ENCODE data around the gene NDUFAF3.

Gene NDUFAF3

DNA sequence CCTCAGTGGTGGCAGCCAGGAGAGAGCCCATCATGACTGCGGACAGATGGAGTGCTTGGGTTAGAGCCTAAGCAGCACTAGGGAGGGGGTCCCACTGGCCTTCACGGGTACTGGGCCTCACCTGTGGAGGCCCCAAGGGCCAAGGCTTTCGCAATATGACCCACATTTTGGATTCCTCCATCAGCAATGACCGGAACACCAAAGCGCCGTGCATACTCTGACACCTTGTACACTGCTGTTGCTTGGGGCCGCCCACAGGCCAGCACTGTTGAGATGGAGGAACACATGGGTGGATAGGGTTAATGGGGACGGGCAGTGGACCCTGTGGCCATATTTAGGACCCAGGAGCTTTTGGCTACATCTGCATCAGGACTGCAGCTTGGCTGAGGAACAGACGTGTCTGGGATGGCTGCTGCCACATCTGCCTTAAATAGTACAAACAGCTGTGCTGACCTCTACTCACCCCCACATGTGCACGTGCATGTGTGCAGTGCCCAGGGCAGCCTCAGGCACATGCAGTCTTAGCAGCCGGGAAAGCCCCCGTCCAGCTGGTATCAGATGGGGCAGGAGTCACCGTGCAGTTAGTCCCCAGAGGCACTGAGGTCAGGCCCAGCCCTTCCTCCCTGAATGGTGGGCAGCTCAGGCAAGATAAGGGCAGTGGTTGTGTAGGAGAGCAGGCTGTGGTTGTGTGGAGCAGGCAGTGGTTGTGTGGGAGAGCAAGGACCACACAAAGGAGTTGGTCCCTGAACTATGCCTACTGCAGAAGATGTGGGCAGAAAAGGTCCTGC is 3.3 kb downstream of the NDUFAF3 start:
- no peak for DNase-seq (ENCODE audit: extremely low spot score)
- TF ChIP-seq, protein P1, sequence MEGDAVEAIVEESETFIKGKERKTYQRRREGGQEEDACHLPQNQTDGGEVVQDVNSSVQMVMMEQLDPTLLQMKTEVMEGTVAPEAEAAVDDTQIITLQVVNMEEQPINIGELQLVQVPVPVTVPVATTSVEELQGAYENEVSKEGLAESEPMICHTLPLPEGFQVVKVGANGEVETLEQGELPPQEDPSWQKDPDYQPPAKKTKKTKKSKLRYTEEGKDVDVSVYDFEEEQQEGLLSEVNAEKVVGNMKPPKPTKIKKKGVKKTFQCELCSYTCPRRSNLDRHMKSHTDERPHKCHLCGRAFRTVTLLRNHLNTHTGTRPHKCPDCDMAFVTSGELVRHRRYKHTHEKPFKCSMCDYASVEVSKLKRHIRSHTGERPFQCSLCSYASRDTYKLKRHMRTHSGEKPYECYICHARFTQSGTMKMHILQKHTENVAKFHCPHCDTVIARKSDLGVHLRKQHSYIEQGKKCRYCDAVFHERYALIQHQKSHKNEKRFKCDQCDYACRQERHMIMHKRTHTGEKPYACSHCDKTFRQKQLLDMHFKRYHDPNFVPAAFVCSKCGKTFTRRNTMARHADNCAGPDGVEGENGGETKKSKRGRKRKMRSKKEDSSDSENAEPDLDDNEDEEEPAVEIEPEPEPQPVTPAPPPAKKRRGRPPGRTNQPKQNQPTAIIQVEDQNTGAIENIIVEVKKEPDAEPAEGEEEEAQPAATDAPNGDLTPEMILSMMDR (IDR thresholded peaks at IDR 0.05; ENCODE audit: control extremely low read depth, extremely low read depth, low read depth, missing control alignments) = no peak
- ChIA-PET POLR2A (interaction anchor here (0.6 to 1.7 kb wide), 3 partner anchors 13 to 25 kb away, joined by 3 to 7 read pairs (median 4); partner anchors contain the start of gene WDR6), CTCF (interaction anchor here (1.1 to 8.3 kb wide), 3 partner anchors 16 to 69 kb away, joined by 3 to 131 read pairs (median 11); partner anchors contain the start of genes QRICH1 and WDR6)

DNA sequence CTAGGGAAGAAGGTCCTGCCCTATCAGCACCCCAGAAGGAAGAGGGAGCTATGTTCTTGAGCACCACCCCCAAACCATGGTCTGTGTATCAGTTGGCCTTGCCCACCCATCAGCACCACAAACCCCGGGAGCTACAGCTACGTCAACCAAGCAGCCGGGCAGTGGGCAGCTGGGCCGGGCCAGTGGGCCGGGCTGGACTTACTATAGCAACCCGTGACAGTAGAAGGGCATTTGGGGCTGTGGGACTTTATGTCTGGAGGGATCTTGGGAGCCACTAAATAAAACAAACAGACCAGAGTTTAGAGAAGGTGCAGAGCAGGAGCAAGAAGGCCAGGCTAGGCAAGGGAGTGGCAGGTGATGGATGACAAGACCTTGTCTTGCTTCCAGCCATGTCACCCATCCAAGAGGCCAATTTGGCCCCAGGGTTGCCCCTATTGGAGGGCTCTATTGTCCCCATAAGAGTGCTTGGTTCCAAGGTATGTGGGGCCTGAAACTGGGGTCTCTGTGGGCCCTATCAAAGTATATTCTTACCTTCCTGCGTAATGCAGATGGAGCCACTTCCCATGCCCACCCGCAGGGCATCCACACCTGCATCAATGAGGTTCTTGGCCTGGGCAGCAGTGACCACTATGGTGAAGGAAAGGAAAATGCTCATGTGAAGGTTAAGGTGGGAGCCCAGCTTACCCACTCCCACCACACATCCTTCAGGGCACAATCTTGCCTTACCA is 4.0 kb downstream of the NDUFAF3 start:
- POLR2A ChIA-PET = interaction anchor here (1.0 to 1.7 kb wide), 2 partner anchors 13 to 19 kb away, joined by 4 to 7 read pairs; partner anchors contain the start of gene WDR6
- TF ChIP-seq, protein P1 (IDR thresholded peaks at IDR 0.05; ENCODE audit: control extremely low read depth, extremely low read depth, low read depth, missing control alignments) = no peak
- no peak for DNase-seq (ENCODE audit: extremely low spot score)
- CTCF ChIA-PET = interaction anchor here (1.1 to 2.9 kb wide), 3 partner anchors 33 to 68 kb away, joined by 3 to 11 read pairs (median 3); partner anchors contain the start of gene QRICH1

DNA sequence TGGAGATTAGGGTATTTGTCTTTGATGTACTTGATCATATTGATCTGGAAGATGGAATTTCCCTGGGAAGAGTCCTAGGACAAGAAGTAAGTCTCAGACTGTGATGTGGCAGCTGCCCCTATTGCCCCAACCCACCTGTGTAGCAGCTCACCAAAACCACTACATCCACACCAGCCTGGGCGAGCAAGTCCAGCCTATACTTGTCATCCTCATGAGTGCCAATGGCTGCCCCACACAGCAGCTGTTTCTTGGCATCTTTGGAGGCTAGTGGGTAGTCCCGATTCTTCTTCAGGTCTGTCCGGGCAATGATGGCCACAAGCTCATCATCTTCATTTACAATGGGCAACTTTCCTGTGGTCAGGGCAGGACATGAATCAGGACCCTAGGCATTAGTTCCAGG is 4.6 kb downstream of the NDUFAF3 start:
- DNase-seq (ENCODE audit: extremely low spot score) = no peak
- ChIA-PET CTCF (interaction anchor here (1.5 kb wide), 1 partner anchor 33 kb away, joined by 3 read pairs; no protein-coding TSS in a partner anchor), POLR2A (interaction anchor here (0.6 to 1.7 kb wide), 3 partner anchors 14 to 125 kb away, joined by 3 to 7 read pairs (median 5); partner anchors contain the start of gene WDR6)
- TF ChIP-seq, protein P1 (IDR thresholded peaks at IDR 0.05; ENCODE audit: control extremely low read depth, extremely low read depth, low read depth, missing control alignments) = no peak

- ChIA-PET CTCF (no interaction called here), POLR2A (interaction anchor here (1.1 kb wide), 1 partner anchor 20 kb away, joined by 3 read pairs; the partner anchor contains the start of gene WDR6)
- TF ChIP-seq, protein P1 (IDR thresholded peaks at IDR 0.05; ENCODE audit: control extremely low read depth, extremely low read depth, low read depth, missing control alignments) = no peak
- no peak for DNase-seq (ENCODE audit: extremely low spot score)
Measured at GRCh38 chr3:49027634-49028033, 5.7 kb downstream of the NDUFAF3 start.

DNA sequence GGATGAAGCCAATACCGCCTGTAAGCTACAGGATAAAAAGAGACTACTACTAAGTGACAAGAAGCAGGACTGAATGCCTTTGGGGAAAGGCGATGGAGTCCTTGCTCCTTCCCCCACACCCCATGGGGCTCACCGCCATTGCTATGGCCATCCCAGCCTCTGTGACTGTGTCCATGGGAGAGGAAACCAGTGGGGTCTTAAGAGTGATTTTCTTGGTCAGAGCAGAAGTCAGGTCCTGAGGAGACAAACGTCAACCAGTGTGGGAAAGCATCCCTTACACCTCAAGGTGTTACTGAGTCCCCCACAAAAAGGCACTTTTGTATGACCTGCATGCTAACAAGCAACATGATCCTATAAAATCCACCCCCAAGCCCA is 6.4 kb downstream of the NDUFAF3 start:
- POLR2A ChIA-PET = interaction anchor here (0.5 to 1.8 kb wide), 5 partner anchors 8 to 79 kb away, joined by 5 to 29 read pairs (median 17); partner anchors contain the start of genes QRICH1 and WDR6
- CTCF ChIA-PET = interaction anchor here (1.5 kb wide), 1 partner anchor 69 kb away, joined by 4 read pairs; no protein-coding TSS in a partner anchor
- TF ChIP-seq, protein P1 (IDR thresholded peaks at IDR 0.05; ENCODE audit: control extremely low read depth, extremely low read depth, low read depth, missing control alignments) = no peak
- no peak for DNase-seq (ENCODE audit: extremely low spot score)

Measured in GM10248 (cell line).